Hippocampal formation (tissue), 2 donors: Measurements from ENCODE around the gene PGLYRP2.

Source experiments
- DNase-seq, 2 donors: peaks; one replicate each; lab custom pipeline; 2025; lab: John Stamatoyannopoulos, UW

PGLYRP2 gene

GRCh38 chr19:15425321-15425950 lies 53.9 kb downstream of the PGLYRP2 start:
- DNase-seq: no peak

GRCh38 chr19:15424692-15425272 lies 54.5 kb downstream of the PGLYRP2 start:
- DNase-seq: no peak

- DNase-seq: no peak
Measured at GRCh38 chr19:15424121-15424520, 55.2 kb downstream of the PGLYRP2 start.

- no peak for DNase-seq
Measured at GRCh38 chr19:15423130-15423529, 56.2 kb downstream of the PGLYRP2 start.

GRCh38 chr19:15422296-15423075 lies 56.8 kb downstream of the PGLYRP2 start:
- DNase-seq: no peak

GRCh38 chr19:15421721-15422260 lies 57.5 kb downstream of the PGLYRP2 start:
- DNase-seq: peak; percentile 64 to 82

GRCh38 chr19:15421136-15421695 lies 58.1 kb downstream of the PGLYRP2 start:
- DNase-seq: no peak

GRCh38 chr19:15419413-15420025 lies 59.8 kb downstream of the PGLYRP2 start:
- DNase-seq: no peak
